ENCODE results near the gene LSM3.

The LSM3 gene

DNA sequence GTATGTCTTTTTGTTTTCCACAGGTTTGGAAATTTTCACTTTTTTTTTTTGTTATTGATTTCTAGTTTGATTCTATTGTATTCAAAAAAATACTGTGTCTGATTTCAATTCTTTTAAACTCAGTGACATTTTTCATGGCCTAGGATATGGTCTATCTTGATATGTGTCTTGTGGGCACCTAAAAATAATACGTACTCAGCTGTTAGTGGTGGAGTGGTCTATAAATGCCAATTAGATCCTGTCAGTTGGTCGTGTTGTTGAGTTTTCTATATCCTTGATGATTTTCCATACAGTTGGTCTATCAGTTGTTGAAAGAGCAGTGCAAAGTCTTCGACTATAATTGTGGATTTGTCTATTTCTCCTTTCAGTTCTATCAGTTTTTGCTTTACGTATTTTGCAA, 61.7 kb downstream of the LSM3 start:
- Histone ChIP-seq H3K27ac (no peak overlapping the region), H3K4me3 (no peak overlapping the region)
- DNase-seq (ENCODE audit: low spot score), result no peak
- TF ChIP-seq, protein P1, sequence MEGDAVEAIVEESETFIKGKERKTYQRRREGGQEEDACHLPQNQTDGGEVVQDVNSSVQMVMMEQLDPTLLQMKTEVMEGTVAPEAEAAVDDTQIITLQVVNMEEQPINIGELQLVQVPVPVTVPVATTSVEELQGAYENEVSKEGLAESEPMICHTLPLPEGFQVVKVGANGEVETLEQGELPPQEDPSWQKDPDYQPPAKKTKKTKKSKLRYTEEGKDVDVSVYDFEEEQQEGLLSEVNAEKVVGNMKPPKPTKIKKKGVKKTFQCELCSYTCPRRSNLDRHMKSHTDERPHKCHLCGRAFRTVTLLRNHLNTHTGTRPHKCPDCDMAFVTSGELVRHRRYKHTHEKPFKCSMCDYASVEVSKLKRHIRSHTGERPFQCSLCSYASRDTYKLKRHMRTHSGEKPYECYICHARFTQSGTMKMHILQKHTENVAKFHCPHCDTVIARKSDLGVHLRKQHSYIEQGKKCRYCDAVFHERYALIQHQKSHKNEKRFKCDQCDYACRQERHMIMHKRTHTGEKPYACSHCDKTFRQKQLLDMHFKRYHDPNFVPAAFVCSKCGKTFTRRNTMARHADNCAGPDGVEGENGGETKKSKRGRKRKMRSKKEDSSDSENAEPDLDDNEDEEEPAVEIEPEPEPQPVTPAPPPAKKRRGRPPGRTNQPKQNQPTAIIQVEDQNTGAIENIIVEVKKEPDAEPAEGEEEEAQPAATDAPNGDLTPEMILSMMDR (IDR thresholded peaks at IDR 0.05), result no peak

DNA sequence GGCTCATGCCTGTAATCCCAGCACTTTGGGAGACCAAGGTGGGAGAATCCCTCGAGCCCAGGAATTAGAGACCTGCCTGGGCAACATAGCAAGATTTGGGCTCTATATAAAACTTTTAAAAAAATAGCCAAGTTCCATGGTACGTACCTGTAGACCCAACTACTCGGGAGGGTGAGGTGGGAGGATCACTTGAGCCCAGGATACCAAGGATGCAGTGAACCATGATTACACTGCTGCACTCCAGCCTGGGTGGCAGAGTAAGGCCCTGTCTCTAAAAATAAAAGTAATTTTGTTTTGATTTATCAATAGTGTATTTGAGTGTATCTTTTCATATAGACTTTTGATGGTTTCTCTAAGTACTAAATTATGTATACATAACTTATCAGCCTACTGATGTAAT, 63.1 kb downstream of the LSM3 start:
- DNase-seq (ENCODE audit: low spot score), result no peak
- Histone ChIP-seq H3K27ac (no peak overlapping the region), H3K4me3 (no peak overlapping the region)
- TF ChIP-seq, protein P1 (IDR thresholded peaks at IDR 0.05), result no peak

DNA sequence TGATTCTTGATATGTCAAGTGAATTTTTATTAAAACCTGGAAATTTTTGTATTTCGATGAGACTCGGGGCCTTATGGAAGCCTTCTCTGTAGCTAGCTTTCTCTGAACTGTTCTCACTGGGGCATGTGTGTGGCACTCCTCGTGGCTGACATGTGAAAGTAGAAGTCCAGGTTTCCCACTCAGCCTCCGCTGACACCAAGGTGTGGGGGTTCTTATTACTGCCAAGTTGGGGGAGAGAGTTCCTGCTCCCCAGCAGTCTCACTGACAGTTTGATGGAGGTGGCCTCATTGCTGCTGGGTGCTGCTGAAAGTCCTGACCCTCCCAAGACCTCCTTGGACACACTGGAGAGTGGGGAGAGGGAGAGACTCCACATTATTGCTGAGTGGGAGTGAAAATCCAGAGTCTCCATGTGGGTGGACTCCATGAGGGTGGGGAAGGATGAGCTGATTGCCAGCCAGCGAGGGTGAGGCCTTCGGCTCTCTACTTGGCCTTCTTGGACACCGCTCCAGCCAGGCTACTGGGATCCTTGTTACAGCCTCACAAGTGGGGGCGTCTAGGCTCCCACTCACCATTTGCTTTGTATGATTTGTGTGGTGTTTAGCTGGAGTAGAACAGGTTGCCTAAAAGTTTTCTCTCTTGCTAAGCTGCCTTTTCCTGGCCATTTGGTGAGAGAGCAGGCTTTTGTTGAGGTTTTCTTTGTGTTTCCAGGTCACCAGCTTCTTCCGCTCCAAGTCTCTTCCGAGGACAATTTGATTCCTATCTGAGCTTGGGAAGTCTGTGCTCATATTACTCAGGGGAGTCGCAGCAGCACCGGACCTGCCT, 64.1 kb downstream of the LSM3 start:
- TF ChIP-seq, protein P1 (IDR thresholded peaks at IDR 0.05), result no peak
- Histone ChIP-seq H3K4me3 (no peak overlapping the region), H3K27ac (no peak overlapping the region)
- peak; percentile 52 for DNase-seq (ENCODE audit: low spot score)

DNA sequence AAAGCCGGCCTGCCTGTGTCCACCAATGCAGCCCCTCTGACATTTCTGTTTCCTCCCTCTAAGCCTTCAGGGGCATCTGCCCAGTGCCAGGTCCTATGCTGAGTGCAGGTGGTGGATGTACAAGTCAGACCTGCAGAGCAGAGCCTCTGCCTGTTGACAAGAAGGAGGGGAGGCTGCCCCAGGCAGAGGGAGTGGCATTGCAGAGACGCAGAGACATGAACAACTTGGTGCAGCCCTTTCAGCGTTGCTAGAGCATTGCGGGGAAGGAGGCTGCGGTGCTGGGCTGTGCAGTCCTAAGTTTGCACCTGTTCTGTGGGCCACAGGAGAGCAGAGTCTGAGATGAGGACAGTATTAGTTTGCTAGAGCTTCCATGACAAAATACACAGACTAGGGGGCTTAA, 65.2 kb downstream of the LSM3 start:
- TF ChIP-seq, protein P1 (IDR thresholded peaks at IDR 0.05), result no peak
- peak; percentile 36 for DNase-seq (ENCODE audit: low spot score)
- Histone ChIP-seq H3K27ac (no peak overlapping the region), H3K4me3 (no peak overlapping the region)

DNA sequence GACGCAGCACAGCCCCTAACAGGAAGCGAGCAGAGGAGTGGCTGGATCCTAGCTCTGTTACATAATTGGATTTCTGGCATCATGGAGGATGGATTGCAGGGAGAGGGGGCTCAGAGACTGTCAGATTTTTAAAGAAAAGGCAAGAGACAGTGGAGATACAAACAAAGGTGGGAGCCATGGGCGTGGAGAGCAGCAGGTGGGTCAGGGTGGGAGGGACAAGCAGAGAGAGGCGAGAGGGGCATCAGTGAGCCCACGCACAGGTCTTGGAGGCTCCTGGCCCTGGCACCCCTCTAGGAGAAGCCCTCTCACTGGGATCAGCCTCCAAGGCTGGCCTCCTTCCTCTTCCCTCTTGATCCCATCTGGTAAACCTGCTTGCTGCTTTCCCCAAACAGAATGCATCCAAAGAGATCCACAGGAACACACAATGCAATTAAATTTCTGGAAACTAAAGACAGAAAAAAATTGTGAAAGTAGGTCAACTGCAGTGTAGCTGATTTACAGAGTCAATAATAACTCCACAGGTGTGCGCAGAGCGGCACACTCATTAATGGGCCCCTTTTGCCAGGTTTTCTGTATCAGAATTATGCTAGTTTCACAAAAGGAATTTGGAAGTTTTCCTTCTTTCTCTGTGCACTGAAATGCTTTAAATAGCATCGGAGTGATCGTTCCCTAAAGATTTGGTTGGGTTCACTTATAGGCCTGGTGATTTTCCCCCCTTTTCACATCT, 66.1 kb downstream of the LSM3 start:
- DNase-seq (ENCODE audit: low spot score), result peak; percentile 17
- TF ChIP-seq, protein P1 (IDR thresholded peaks at IDR 0.05), result no peak

DNA sequence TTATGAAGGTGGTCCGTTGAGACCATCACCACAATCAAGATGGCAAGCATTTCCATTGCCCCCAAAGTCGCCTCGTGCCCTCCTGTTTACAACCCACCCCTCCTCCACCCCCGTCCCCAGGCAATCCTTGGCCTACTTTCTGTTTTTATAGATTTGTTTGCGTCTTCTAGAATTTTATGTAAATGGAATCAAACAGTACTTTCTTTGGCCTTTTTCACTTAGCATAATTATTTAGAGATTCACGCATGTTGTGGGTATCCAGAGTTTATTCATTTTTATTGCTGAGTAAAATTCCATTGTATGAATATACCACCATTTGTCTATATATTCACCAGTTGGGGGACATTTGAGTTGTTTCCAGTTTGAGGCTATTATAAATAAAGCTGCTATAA, 66.6 kb downstream of the LSM3 start:
- Histone ChIP-seq H3K27ac (no peak overlapping the region), H3K4me3 (no peak overlapping the region)
- TF ChIP-seq, protein P1 (IDR thresholded peaks at IDR 0.05), result no peak
- no peak for DNase-seq (ENCODE audit: low spot score)

More for the DNA sequence above, 66.1 kb downstream of the LSM3 start:
- no peak overlapping the region for H3K27ac ChIP-seq
- H3K4me3 ChIP-seq, result no peak overlapping the region
